Spleen (tissue), 7 donors: ENCODE measurements around the gene INHA.

Experiments
- POLR2A ChIP-seq, 3 donors: fragments of 450-650 bp; IDR thresholded peaks; one replicate each; pipeline ENCODE4 v1.5.1; 2017; ENCODE audit warnings: antibody characterized with exemption in 3 of 3, mild to moderate bottlenecking in 1 of 3
- TF ChIP-seq, protein P1 (sequence below), 11 experiments: fragments of 200-600 bp in 7 of 11; fragments of 450-650 bp in 4 of 11; sonication (generic) in 4 of 11; IDR thresholded peaks in 8 of 11; conservative IDR thresholded peaks in 3 of 11; 1 replicate in 7 of 11; 2 replicates in 4 of 11; pipeline versions ENCODE4 v1.4.0 to v1.8.0; 2016 to 2021; ENCODE audit warnings: antibody characterized with exemption in 11 of 11, inconsistent platforms in 4 of 11, mild to moderate bottlenecking in 1 of 11
- donor health status: DM: no; HTN: no; CAD: no; lungs with moderate emphysema.
- donor health status: DM: no; HTN: no; CAD: no.
- donor health status: DM: no; HTN: no; CAD: no.

DNA sequence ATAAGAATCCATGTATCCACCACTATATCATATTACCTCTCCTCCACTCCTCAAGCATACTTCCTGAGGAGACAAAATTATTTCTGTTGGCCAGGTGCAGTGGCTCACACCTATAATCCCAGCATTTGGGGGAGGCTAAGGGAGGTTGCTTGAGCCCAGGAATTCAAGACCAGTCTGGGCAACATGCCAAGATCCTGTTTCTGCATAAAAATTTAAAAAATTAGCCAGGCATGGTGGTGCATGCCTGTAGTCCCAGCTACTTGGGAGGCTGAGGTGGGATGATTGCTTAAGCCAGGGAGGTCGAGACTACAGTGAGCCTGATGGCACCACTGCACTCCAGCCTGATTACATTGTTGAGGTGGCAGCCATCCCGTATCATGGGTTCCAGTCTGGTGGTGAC is 9.2 kb downstream of the INHA start:
- TF ChIP-seq, protein P1, sequence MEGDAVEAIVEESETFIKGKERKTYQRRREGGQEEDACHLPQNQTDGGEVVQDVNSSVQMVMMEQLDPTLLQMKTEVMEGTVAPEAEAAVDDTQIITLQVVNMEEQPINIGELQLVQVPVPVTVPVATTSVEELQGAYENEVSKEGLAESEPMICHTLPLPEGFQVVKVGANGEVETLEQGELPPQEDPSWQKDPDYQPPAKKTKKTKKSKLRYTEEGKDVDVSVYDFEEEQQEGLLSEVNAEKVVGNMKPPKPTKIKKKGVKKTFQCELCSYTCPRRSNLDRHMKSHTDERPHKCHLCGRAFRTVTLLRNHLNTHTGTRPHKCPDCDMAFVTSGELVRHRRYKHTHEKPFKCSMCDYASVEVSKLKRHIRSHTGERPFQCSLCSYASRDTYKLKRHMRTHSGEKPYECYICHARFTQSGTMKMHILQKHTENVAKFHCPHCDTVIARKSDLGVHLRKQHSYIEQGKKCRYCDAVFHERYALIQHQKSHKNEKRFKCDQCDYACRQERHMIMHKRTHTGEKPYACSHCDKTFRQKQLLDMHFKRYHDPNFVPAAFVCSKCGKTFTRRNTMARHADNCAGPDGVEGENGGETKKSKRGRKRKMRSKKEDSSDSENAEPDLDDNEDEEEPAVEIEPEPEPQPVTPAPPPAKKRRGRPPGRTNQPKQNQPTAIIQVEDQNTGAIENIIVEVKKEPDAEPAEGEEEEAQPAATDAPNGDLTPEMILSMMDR (IDR thresholded peaks at IDR 0.05 in 8 of 11, conservative IDR thresholded peaks at IDR 0.05 in 3 of 11), result no peak
- no peak for TF ChIP-seq POLR2A (IDR thresholded peaks at IDR 0.05)
